Gastroesophageal sphincter (tissue), 4 donors: ENCODE results near the gene GRK1. TPM values are rescaled to one million over a fixed set of nuclear protein-coding genes. Genes with fewer than 3 reads are reported as not detected.

ENCODE experiments used
- ATAC-seq: fragments of 150-250 bp; one replicate; pipeline ENCODE4 v1.9.1; 2016; ENCODE audit warnings: mild to moderate bottlenecking, moderate library complexity
- H3K27ac ChIP-seq, 4 donors: fragments of 200-600 bp; sonication (generic) in 3 of 4; 1 replicate in 3 of 4; 2 replicates in 1 of 4; pipeline ENCODE4 v1.5.1; 2016 to 2019
- H3K27me3 ChIP-seq: fragments of 200-600 bp; sonication (generic); one replicate; pipeline ENCODE4 v1.5.1; 2019
- H3K36me3 ChIP-seq, 2 donors: fragments of 200-600 bp; sonication (generic); one replicate each; pipeline ENCODE4 v1.5.1; 2019; ENCODE audit warnings: control low read depth in 1 of 2
- H3K4me1 ChIP-seq, 3 donors: fragments of 200-600 bp; sonication (generic); 1 replicate in 2 of 3; 2 replicates in 1 of 3; pipeline ENCODE4 v1.5.1; 2016 to 2019; ENCODE audit warnings: control low read depth in 2 of 3
- H3K4me3 ChIP-seq, 2 donors: fragments of 200-600 bp; sonication (generic); one replicate each; pipeline ENCODE4 v1.5.1; 2019; ENCODE audit warnings: mild to moderate bottlenecking in 1 of 2, moderate library complexity in 1 of 2
- H3K9me3 ChIP-seq, 3 donors: fragments of 200-600 bp; sonication (generic); one replicate each; pipeline ENCODE4 v1.5.1; 2017 to 2019; ENCODE audit warnings: control low read depth in 2 of 3
- EP300 ChIP-seq: sonication (generic); formaldehyde crosslinking; IDR thresholded peaks from one replicate; pipeline ENCODE4 v1.6.1; 2017; ENCODE audit warnings: antibody characterized with exemption, mild to moderate bottlenecking
- POLR2A ChIP-seq, 2 donors: fragments of 450-650 bp; IDR thresholded peaks; one replicate each; pipeline ENCODE4 v1.6.1; 2017; ENCODE audit warnings: antibody characterized with exemption in 2 of 2, mild to moderate bottlenecking in 2 of 2, moderate library complexity in 1 of 2
- POLR2AphosphoS5 ChIP-seq: sonication (generic); formaldehyde crosslinking; IDR thresholded peaks from one replicate; pipeline ENCODE4 v1.6.1; 2017; ENCODE audit warnings: antibody characterized with exemption
- WGBS, 2 donors: methylation state at CpG; one replicate each; pipeline ENCODE4 v1.1.5; 2018; ENCODE audit warnings: low coverage in 1 of 2; 5-methylcytosine and 5-hydroxymethylcytosine counted together
- total RNA-seq, 4 donors: library from RNA; depleted of rRNA; stranded (reverse); fragments of >200 nt; gene quantifications; one replicate each; pipeline ENCODE4 v1.1.0, GENCODE V29; 2016
- TF ChIP-seq, protein P1 (sequence below), 4 experiments: fragments of 200-600 bp in 2 of 4; fragments of 450-650 bp in 2 of 4; sonication (generic) in 1 of 4; IDR thresholded peaks; one replicate each; pipeline ENCODE4 v1.5.1; 2017 to 2019; ENCODE audit warnings: antibody characterized with exemption in 4 of 4, mild to moderate bottlenecking in 2 of 4, moderate library complexity in 2 of 4

GRK1 gene
- total RNA-seq, 4 donors from 2014 or later: 0.15 TPM; not detected in 3

DNA sequence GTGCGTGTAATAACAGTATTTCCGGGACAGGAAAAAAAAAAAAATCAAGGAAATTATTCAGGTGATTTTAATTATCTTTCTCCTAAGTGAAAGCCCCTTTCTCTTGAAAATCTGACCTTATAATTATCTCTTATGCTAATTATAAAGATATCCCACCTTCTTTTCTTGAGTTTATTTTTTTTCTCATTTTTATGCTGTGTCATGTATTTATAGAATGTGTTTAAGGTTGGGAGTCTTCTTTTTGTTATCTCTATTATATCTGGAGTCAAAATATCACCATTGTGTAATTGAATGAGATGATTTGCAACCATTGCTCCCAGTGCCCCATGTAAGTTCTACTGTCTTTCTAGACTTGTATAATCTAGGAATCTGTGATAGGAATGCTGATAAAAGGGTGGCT, 95.1 kb downstream of the GRK1 start:
- WGBS, 2 donors: 75 to 88% methylated on average over 2 of the region's 2 CpGs
- ATAC-seq: no peak
- Histone ChIP-seq H3K4me1 (peaks cover 0 to 19% (median 3%) of the 10 kb centered on the region in 3 donors), H3K27me3 (peaks cover 6% of the 10 kb centered on the region), H3K27ac (no peak overlapping the region), H3K4me3 (no peak overlapping the region), H3K9me3 (no peaks in the 10 kb centered on the region), H3K36me3 (no peaks in the 10 kb centered on the region)
- TF ChIP-seq, protein P1, sequence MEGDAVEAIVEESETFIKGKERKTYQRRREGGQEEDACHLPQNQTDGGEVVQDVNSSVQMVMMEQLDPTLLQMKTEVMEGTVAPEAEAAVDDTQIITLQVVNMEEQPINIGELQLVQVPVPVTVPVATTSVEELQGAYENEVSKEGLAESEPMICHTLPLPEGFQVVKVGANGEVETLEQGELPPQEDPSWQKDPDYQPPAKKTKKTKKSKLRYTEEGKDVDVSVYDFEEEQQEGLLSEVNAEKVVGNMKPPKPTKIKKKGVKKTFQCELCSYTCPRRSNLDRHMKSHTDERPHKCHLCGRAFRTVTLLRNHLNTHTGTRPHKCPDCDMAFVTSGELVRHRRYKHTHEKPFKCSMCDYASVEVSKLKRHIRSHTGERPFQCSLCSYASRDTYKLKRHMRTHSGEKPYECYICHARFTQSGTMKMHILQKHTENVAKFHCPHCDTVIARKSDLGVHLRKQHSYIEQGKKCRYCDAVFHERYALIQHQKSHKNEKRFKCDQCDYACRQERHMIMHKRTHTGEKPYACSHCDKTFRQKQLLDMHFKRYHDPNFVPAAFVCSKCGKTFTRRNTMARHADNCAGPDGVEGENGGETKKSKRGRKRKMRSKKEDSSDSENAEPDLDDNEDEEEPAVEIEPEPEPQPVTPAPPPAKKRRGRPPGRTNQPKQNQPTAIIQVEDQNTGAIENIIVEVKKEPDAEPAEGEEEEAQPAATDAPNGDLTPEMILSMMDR (IDR thresholded peaks at IDR 0.05): no peak
- TF ChIP-seq POLR2AphosphoS5: no peak
- no peak for TF ChIP-seq POLR2A (IDR thresholded peaks at IDR 0.05)
- no peak for TF ChIP-seq EP300

DNA sequence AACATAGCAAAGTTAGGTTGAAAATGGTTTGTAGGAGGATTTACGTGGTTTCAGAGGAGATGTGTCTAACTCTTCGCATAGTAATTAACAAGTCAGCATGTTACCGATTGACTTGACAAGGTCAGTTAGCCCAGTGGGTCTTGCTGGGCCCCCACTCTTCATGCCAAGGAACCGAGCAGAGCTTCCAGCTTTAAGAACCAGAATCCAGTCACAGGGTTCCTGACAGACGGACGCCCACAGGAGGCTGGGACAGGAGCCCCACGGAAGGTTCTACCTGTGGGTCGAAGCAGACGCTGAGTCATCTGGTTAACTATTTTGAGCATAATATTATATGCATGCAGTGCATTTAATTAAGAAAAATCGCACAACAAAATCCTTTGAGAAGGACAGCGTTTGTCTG, 95.5 kb downstream of the GRK1 start:
- TF ChIP-seq POLR2AphosphoS5 (no peak), POLR2A (IDR thresholded peaks at IDR 0.05) (no peak), EP300 (no peak)
- TF ChIP-seq, protein P1 (IDR thresholded peaks at IDR 0.05): no peak
- H3K4me3 ChIP-seq: no peak overlapping the region
- peaks cover 0 to 19% (median 3%) of the 10 kb centered on the region in 3 donors for H3K4me1 ChIP-seq
- ATAC-seq: no peak
- no peaks in the 10 kb centered on the region for H3K9me3 ChIP-seq
- no peaks in the 10 kb centered on the region for H3K36me3 ChIP-seq
- no peak overlapping the region for H3K27ac ChIP-seq
- 61 to 80% methylated on average over 11 of the region's 11 CpGs for WGBS, 2 donors
- H3K27me3 ChIP-seq: peaks cover 6% of the 10 kb centered on the region

DNA sequence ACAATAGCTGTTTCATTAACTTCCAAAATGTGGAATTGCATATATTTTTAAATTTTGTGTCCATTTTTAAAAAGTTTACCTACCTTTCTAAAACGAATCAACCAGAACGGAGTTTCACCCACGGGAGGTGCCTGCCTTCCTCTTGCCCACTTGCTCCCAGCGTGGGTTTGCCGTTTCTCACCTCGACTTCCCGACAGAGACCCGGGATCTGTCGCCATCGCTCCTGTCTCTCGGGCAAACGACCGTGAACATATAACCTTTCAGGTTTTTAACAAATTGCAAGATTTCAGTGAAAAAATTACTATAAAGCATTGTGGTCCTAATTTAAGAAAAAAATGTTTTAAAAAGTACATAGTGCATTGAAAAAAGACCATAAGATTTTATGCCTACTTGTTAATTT, 96.2 kb downstream of the GRK1 start:
- no peak overlapping the region for H3K27ac ChIP-seq
- no peak for ATAC-seq
- no peaks in the 10 kb centered on the region for H3K9me3 ChIP-seq
- peaks cover 6% of the 10 kb centered on the region for H3K27me3 ChIP-seq
- TF ChIP-seq POLR2AphosphoS5: no peak
- TF ChIP-seq, protein P1 (IDR thresholded peaks at IDR 0.05): no peak
- no peak for TF ChIP-seq POLR2A (IDR thresholded peaks at IDR 0.05)
- TF ChIP-seq EP300: no peak
- peaks cover 0 to 4% of the 10 kb centered on the region in 2 donors for H3K36me3 ChIP-seq
- H3K4me3 ChIP-seq: no peak overlapping the region
- WGBS, 2 donors: 83 to 86% methylated on average over 10 to 13 of the region's 13 CpGs
- H3K4me1 ChIP-seq: peaks cover 0 to 16% (median 3%) of the 10 kb centered on the region in 3 donors

DNA sequence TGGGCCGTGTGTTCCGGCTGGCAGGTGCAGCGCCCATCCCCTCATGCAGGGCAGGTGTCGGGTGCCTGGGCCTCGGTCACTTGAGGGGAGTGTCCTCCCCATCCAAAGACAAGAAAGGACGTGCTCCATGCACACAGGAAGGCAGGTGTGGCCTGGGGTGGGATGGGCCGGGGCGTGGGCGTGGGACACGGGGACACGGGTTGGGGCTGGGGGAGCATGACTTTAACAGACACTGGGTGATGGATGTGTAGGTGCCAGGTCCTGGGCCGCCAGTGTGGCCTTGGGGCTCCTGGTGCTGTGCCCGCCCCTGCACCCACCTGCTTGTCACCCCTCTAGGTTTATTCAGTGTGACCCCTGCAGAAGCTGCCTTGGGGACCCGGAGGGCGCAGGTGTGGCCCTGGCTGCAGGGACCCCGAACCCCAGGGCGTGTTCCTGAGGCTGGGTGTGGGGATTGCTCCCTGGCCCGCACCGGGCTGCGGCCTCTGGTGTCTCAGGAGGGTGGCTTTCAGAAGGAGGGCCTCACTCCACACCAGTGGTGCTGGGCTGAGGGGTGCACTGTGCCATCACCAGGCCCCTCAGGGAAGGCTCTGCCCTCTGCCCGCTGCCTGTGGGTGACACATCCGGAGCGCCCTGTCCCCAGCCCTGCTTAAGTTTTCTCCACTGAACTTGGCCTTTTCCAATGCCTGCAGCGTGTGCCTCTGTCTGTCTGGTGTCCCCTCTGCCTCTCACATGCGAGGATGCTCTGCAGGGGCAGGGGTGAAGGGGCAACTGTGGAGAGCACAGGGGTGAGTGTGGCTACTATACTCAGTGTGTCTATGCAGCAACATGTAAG, 97.2 kb downstream of the GRK1 start:
- Histone ChIP-seq H3K36me3 (peaks cover 0 to 14% of the 10 kb centered on the region in 2 donors), H3K27ac (no peak overlapping the region), H3K4me3 (no peak overlapping the region), H3K4me1 (peaks cover 0 to 10% (median 0%) of the 10 kb centered on the region in 3 donors), H3K9me3 (no peaks in the 10 kb centered on the region), H3K27me3 (peaks cover 6% of the 10 kb centered on the region)
- no peak for ATAC-seq
- WGBS, 2 donors: no CpG with 5 or more reads among the region's 25 CpGs
- TF ChIP-seq POLR2AphosphoS5 (no peak), EP300 (no peak), POLR2A (IDR thresholded peaks at IDR 0.05) (no peak)
- TF ChIP-seq, protein P1 (IDR thresholded peaks at IDR 0.05): no peak
